ENCODE measurements around the gene DZANK1.
A peak's percentile ranks its signal among the peaks of the same experiment; 100 is the strongest.
"Not testable (repeated sequence)": the region's sequence is repeated elsewhere in the genome, so short reads cannot be mapped to it uniquely, and the experiment has no call there.

The DZANK1 gene

DNA sequence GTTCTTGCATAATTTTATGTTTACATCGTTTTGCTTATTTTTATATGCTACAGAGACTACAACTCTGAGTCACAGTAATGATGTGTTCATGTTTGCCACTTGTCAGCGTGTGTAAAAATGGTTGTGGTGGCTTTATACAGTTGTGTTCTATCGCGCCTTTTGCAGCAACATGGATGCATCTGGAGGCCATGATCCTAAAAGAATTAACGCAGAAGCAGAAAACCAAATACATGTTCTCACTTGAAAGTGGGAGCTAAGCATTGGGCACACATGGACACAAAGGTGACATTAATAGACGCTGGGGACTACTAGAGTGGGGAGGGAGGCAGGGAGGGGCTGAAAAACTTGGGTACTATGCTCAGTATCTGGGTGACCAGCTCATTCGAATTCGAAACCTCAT lies 39.9 kb upstream of the DZANK1 start:
- Histone ChIP-seq H3K4me1 (ENCODE audit: insufficient read depth, insufficient read length) (no peaks in the 10 kb centered on the region), H3K9ac (ENCODE audit: insufficient read length, low read depth) (peak overlapping the region; percentile 72), H3K4me3 (ENCODE audit: insufficient read length, low read depth) (peak overlapping the region; percentile 84), H3K9me3 (ENCODE audit: insufficient read depth, low read length) (no peaks in the 10 kb centered on the region), H3K36me3 (ENCODE audit: insufficient read depth, insufficient read length, low read length) (peaks cover 21% of the 10 kb centered on the region), H3K27me3 (ENCODE audit: insufficient read depth, insufficient read length) (no peaks in the 10 kb centered on the region)
- TF ChIP-seq YY1 (IDR thresholded peaks at IDR 0.05; ENCODE audit: insufficient read depth, insufficient read length) = no peak
- no peak for TF ChIP-seq SUZ12 (IDR thresholded peaks at IDR 0.05; ENCODE audit: extremely low read depth, insufficient read depth, insufficient read length)
- no peak for TF ChIP-seq ZNF274 (IDR thresholded peaks at IDR 0.05; ENCODE audit: low read depth, low read length)
- no peak for DNase-seq (ENCODE audit: low read depth, low spot score)

GRCh38 chr20:18504479-18505060 lies 37.7 kb upstream of the DZANK1 start:
- H3K9ac ChIP-seq (ENCODE audit: insufficient read length, low read depth) = no peak overlapping the region
- no peaks in the 10 kb centered on the region for H3K27me3 ChIP-seq (ENCODE audit: insufficient read depth, insufficient read length)
- peaks cover 3% of the 10 kb centered on the region for H3K36me3 ChIP-seq (ENCODE audit: insufficient read depth, insufficient read length, low read length)
- no peak overlapping the region for H3K4me3 ChIP-seq (ENCODE audit: insufficient read length, low read depth)
- DNase-seq (ENCODE audit: low read depth, low spot score) = no peak
- TF ChIP-seq ZNF274 (IDR thresholded peaks at IDR 0.05; ENCODE audit: low read depth, low read length) = no peak
- no peak for TF ChIP-seq SUZ12 (IDR thresholded peaks at IDR 0.05; ENCODE audit: extremely low read depth, insufficient read depth, insufficient read length)
- no peak for TF ChIP-seq YY1 (IDR thresholded peaks at IDR 0.05; ENCODE audit: insufficient read depth, insufficient read length)
- H3K9me3 ChIP-seq (ENCODE audit: insufficient read depth, low read length) = no peaks in the 10 kb centered on the region
- no peaks in the 10 kb centered on the region for H3K4me1 ChIP-seq (ENCODE audit: insufficient read depth, insufficient read length)

DNA sequence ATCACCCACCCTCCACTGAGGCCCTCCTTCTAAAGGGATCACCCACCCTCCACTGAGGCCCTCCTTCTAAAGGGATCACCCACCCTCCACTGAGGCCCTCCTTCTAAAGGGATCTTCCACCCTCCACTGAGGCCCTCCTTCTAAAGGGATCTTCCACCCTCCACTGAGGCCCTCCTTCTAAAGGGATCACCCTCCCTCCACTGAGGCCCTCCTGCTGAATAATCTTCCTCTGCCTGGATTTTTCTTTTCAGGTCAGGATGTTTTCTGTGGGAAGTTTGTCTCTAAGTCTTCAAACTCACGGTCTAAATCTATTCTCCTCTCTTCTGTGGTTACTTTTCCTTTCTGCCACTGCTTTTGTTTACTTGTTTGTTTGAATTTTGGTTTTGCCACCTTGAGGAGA lies 34.8 kb upstream of the DZANK1 start:
- not testable (repeated sequence) for DNase-seq (ENCODE audit: low read depth, low spot score); H3K9me3 ChIP-seq (ENCODE audit: insufficient read depth, low read length); H3K36me3 ChIP-seq (ENCODE audit: insufficient read depth, insufficient read length, low read length); H3K4me1 ChIP-seq (ENCODE audit: insufficient read depth, insufficient read length); H3K27me3 ChIP-seq (ENCODE audit: insufficient read depth, insufficient read length); H3K4me3 ChIP-seq (ENCODE audit: insufficient read length, low read depth); H3K9ac ChIP-seq (ENCODE audit: insufficient read length, low read depth)

GRCh38 chr20:18497603-18498002 lies 30.8 kb upstream of the DZANK1 start:
- no peak for TF ChIP-seq ZNF274 (IDR thresholded peaks at IDR 0.05; ENCODE audit: low read depth, low read length)
- no peak for TF ChIP-seq SUZ12 (IDR thresholded peaks at IDR 0.05; ENCODE audit: extremely low read depth, insufficient read depth, insufficient read length)
- no peak for TF ChIP-seq YY1 (IDR thresholded peaks at IDR 0.05; ENCODE audit: insufficient read depth, insufficient read length)
- Histone ChIP-seq H3K9ac (ENCODE audit: insufficient read length, low read depth) (no peak overlapping the region), H3K4me1 (ENCODE audit: insufficient read depth, insufficient read length) (no peaks in the 10 kb centered on the region), H3K36me3 (ENCODE audit: insufficient read depth, insufficient read length, low read length) (peaks cover 14% of the 10 kb centered on the region), H3K9me3 (ENCODE audit: insufficient read depth, low read length) (no peaks in the 10 kb centered on the region), H3K4me3 (ENCODE audit: insufficient read length, low read depth) (no peak overlapping the region), H3K27me3 (ENCODE audit: insufficient read depth, insufficient read length) (no peaks in the 10 kb centered on the region)
- no peak for DNase-seq (ENCODE audit: low read depth, low spot score)

- Histone ChIP-seq H3K9me3 (ENCODE audit: insufficient read depth, low read length) (no peaks in the 10 kb centered on the region), H3K36me3 (ENCODE audit: insufficient read depth, insufficient read length, low read length) (peaks cover 19% of the 10 kb centered on the region), H3K9ac (ENCODE audit: insufficient read length, low read depth) (peak within 1 kb of the TSS; percentile 90), H3K4me1 (ENCODE audit: insufficient read depth, insufficient read length) (no peaks in the 10 kb centered on the region), H3K4me3 (ENCODE audit: insufficient read length, low read depth) (peak within 1 kb of the TSS; percentile 75), H3K27me3 (ENCODE audit: insufficient read depth, insufficient read length) (no peaks in the 10 kb centered on the region)
- peak; percentile 68 for DNase-seq (ENCODE audit: low read depth, low spot score)
- peak; percentile 73 for TF ChIP-seq YY1 (IDR thresholded peaks at IDR 0.05; ENCODE audit: insufficient read depth, insufficient read length)
- no peak for TF ChIP-seq ZNF274 (IDR thresholded peaks at IDR 0.05; ENCODE audit: low read depth, low read length)
Measured at GRCh38 chr20:18496740-18497592, 30.1 kb upstream of the DZANK1 start, which contains the start of gene RBBP9. TSS of gene RBBP9 (minus strand) at chr20:18497225. CDS start at chr20:18497167, 58 bp downstream.

DNA sequence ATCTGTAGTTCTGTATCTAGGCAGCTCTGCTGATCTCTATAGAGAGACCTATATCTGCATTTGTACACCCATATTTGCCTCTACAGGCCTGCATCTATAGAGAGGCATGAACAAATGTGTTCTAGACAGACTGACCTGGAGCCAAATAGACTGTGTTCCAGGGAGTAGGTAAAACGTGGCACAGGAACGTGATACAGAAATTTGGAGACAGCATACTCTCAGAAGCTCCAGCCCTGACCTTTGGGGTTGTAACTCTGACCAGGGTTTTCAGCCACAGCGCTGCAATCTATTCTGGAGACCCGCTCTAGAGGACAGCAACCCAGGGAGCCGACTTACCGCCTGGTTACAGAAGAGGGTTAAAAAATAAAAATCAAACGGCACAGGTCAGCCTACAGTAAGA lies 29.2 kb upstream of the DZANK1 start:
- no peak for DNase-seq (ENCODE audit: low read depth, low spot score)
- TF ChIP-seq ZNF274 (IDR thresholded peaks at IDR 0.05; ENCODE audit: low read depth, low read length) = no peak
- no peak for TF ChIP-seq SUZ12 (IDR thresholded peaks at IDR 0.05; ENCODE audit: extremely low read depth, insufficient read depth, insufficient read length)
- no peak for TF ChIP-seq YY1 (IDR thresholded peaks at IDR 0.05; ENCODE audit: insufficient read depth, insufficient read length)
- peaks cover 23% of the 10 kb centered on the region for H3K36me3 ChIP-seq (ENCODE audit: insufficient read depth, insufficient read length, low read length)
- peak overlapping the region; percentile 90 for H3K9ac ChIP-seq (ENCODE audit: insufficient read length, low read depth)
- H3K9me3 ChIP-seq (ENCODE audit: insufficient read depth, low read length) = no peaks in the 10 kb centered on the region
- H3K4me3 ChIP-seq (ENCODE audit: insufficient read length, low read depth) = peak overlapping the region; percentile 75
- no peaks in the 10 kb centered on the region for H3K27me3 ChIP-seq (ENCODE audit: insufficient read depth, insufficient read length)
- no peaks in the 10 kb centered on the region for H3K4me1 ChIP-seq (ENCODE audit: insufficient read depth, insufficient read length)

- TF ChIP-seq YY1 (IDR thresholded peaks at IDR 0.05; ENCODE audit: insufficient read depth, insufficient read length) (no peak), SUZ12 (IDR thresholded peaks at IDR 0.05; ENCODE audit: extremely low read depth, insufficient read depth, insufficient read length) (no peak), ZNF274 (IDR thresholded peaks at IDR 0.05; ENCODE audit: low read depth, low read length) (no peak)
- Histone ChIP-seq H3K27me3 (ENCODE audit: insufficient read depth, insufficient read length) (no peaks in the 10 kb centered on the region), H3K4me3 (ENCODE audit: insufficient read length, low read depth) (no peak overlapping the region), H3K9me3 (ENCODE audit: insufficient read depth, low read length) (no peaks in the 10 kb centered on the region), H3K9ac (ENCODE audit: insufficient read length, low read depth) (no peak overlapping the region), H3K36me3 (ENCODE audit: insufficient read depth, insufficient read length, low read length) (peaks cover 43% of the 10 kb centered on the region), H3K4me1 (ENCODE audit: insufficient read depth, insufficient read length) (no peaks in the 10 kb centered on the region)
- no peak for DNase-seq (ENCODE audit: low read depth, low spot score)
Measured at GRCh38 chr20:18488301-18488700, 21.5 kb upstream of the DZANK1 start.
